ENCODE measurements around the gene PNPT1.
"Not testable (repeated sequence)": the region's sequence is repeated elsewhere in the genome, so short reads cannot be mapped to it uniquely, and the experiment has no call there.

DNA sequence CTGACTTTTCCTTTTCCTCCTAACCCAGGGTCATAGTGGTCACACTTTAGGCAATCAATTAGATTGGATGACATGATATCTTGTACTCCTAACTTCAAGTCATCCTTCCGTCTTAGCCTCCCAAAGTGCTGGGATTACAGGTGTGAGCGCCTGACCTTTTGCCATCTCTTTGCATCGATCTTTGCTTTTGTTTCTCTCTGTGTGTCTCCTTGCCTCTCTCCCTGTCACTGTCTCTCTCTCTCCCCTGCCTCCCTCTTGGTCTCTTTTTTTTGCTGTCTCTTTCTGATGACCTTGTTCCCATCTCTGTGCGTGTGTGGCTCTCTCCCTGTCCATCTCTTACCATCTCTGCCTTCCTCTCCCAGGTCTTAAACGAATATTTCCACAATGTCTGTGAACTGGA, 904 bp downstream of the PNPT1 start:
- TF ChIP-seq, protein P1, sequence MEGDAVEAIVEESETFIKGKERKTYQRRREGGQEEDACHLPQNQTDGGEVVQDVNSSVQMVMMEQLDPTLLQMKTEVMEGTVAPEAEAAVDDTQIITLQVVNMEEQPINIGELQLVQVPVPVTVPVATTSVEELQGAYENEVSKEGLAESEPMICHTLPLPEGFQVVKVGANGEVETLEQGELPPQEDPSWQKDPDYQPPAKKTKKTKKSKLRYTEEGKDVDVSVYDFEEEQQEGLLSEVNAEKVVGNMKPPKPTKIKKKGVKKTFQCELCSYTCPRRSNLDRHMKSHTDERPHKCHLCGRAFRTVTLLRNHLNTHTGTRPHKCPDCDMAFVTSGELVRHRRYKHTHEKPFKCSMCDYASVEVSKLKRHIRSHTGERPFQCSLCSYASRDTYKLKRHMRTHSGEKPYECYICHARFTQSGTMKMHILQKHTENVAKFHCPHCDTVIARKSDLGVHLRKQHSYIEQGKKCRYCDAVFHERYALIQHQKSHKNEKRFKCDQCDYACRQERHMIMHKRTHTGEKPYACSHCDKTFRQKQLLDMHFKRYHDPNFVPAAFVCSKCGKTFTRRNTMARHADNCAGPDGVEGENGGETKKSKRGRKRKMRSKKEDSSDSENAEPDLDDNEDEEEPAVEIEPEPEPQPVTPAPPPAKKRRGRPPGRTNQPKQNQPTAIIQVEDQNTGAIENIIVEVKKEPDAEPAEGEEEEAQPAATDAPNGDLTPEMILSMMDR (IDR thresholded peaks at IDR 0.05 in 2 of 3, conservative IDR thresholded peaks at IDR 0.05 in 1 of 3; ENCODE audit: borderline replicate concordance in 1 of 3, insufficient read depth in 1 of 3, low read depth in 2 of 3, low read length in 2 of 3) = not testable (repeated sequence)
- TF ChIP-seq EGR1 (IDR thresholded peaks at IDR 0.05; ENCODE audit: low read depth); RAD21 (IDR thresholded peaks at IDR 0.05; ENCODE audit: low read depth); EZH2 (IDR thresholded peaks at IDR 0.05); POLR2A (IDR thresholded peaks at IDR 0.05; ENCODE audit: borderline replicate concordance, extremely low read depth, insufficient read depth, insufficient read length); POLR2AphosphoS5 (IDR thresholded peaks at IDR 0.05; ENCODE audit: low read depth, low read length): not testable (repeated sequence)
- TF ChIP-seq, protein P2, sequence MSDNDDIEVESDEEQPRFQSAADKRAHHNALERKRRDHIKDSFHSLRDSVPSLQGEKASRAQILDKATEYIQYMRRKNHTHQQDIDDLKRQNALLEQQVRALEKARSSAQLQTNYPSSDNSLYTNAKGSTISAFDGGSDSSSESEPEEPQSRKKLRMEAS (IDR thresholded peaks at IDR 0.05) = not testable (repeated sequence)
- TF ChIP-seq, protein P3, sequence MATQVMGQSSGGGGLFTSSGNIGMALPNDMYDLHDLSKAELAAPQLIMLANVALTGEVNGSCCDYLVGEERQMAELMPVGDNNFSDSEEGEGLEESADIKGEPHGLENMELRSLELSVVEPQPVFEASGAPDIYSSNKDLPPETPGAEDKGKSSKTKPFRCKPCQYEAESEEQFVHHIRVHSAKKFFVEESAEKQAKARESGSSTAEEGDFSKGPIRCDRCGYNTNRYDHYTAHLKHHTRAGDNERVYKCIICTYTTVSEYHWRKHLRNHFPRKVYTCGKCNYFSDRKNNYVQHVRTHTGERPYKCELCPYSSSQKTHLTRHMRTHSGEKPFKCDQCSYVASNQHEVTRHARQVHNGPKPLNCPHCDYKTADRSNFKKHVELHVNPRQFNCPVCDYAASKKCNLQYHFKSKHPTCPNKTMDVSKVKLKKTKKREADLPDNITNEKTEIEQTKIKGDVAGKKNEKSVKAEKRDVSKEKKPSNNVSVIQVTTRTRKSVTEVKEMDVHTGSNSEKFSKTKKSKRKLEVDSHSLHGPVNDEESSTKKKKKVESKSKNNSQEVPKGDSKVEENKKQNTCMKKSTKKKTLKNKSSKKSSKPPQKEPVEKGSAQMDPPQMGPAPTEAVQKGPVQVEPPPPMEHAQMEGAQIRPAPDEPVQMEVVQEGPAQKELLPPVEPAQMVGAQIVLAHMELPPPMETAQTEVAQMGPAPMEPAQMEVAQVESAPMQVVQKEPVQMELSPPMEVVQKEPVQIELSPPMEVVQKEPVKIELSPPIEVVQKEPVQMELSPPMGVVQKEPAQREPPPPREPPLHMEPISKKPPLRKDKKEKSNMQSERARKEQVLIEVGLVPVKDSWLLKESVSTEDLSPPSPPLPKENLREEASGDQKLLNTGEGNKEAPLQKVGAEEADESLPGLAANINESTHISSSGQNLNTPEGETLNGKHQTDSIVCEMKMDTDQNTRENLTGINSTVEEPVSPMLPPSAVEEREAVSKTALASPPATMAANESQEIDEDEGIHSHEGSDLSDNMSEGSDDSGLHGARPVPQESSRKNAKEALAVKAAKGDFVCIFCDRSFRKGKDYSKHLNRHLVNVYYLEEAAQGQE (IDR thresholded peaks at IDR 0.05; ENCODE audit: low read depth) = not testable (repeated sequence)
